ENCODE measurements around the gene SMAD2.

- TF ChIP-seq CTCF (IDR thresholded peaks at IDR 0.05) (no peak), POLR2A (IDR thresholded peaks at IDR 0.05) (no peak)
Observed at GRCh38 chr18:47887227-47887626, 43.2 kb downstream of the SMAD2 start.

Data from esophagus squamous epithelium (tissue), 4 donors.